Frontal cortex (tissue), 4 donors: Measurements from ENCODE around the gene FHOD3. TPM values are rescaled to one million over a fixed set of nuclear protein-coding genes. Genes with fewer than 3 reads are reported as not detected.

Source experiments
- DNase-seq, 2 donors: peaks; one replicate each; pipeline ENCODE4 v3.0.0; 2012; ENCODE audit warnings: low spot score in 2 of 2
- FAIRE-seq: peaks from 2 replicates; lab custom pipeline; 2012; peaks lifted over from hg19 to GRCh38; lab: Jason Lieb, UNC
- total RNA-seq: library from RNA; depleted of rRNA; stranded (reverse); fragments of >200 nt; gene quantifications from one replicate; pipeline ENCODE4 v1.2.3, GENCODE V29; 2014
- donor health status: control.
- donor health status: control.
- donor health status: control.

FHOD3 gene
- total RNA-seq, 1 donor from 2014 or later = 46.9 TPM

GRCh38 chr18:36428431-36429029, 131.0 kb downstream of the FHOD3 start:
- DNase-seq (no peak), FAIRE-seq (no peak)

DNA sequence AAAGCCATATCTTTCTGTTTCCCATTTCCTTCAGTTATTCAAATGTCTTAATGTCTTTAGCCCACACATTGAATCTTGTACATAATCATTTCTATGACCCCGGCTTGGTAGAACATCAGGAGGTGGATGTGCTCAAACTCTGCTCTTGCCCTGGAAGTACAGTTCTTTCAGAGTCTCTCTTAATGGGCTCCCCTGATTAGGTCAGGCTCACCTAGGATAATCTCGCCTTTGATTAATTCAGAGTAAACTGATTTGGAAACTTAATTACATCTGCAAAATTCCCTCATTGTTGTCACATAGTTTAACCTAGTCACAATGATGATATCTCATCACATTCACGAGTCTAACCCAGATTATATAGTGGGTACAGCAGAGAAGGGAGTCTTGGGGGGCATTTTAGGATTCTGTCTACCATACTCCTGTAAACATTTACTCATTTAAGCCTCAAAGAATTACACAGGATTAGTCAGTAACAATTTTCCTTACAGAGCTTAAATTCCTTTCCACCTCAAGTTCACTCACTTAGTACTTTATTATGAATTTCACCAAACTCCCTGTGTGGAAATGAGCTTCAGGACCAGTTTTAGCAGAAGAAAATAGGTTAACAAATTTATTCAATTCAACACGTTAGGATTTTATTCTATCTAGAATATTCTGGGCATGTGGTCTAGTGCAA, 135.5 kb downstream of the FHOD3 start:
- no peak for DNase-seq
- no peak for FAIRE-seq

- FAIRE-seq = no peak
These were observed 138.9 kb downstream of the FHOD3 start for GRCh38 chr18:36436387-36436786.

GRCh38 chr18:36440614-36441013, 143.1 kb downstream of the FHOD3 start:
- FAIRE-seq = no peak
- no peak for DNase-seq

More at GRCh38 chr18:36436387-36436786, 138.9 kb downstream of the FHOD3 start:
- no peak for DNase-seq

- no peak for FAIRE-seq
- DNase-seq = no peak
These were observed 144.1 kb downstream of the FHOD3 start for GRCh38 chr18:36441426-36442240.

DNA sequence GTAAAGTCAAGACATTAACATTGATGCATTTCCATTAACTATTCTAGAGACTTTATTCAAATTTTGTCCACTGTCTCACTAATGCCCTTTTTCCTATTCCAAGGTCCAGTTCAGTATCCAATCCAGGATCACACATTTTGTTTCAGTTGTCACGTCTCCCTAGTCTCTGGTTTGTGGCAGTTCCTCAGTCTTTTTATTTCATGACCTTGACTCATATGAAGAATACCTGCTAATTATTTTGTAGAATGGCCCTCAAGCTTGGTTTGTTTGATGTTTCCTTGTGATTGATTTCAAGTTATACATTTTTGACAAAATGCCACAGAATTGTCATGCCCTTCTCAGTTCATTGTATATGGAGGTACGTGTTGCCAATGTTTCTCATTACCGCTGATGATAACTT, 145.2 kb downstream of the FHOD3 start:
- DNase-seq (no peak), FAIRE-seq (no peak)

- DNase-seq (no peak), FAIRE-seq (no peak)
These were observed 148.5 kb downstream of the FHOD3 start for GRCh38 chr18:36446059-36446458.

GRCh38 chr18:36448384-36449290, 151.1 kb downstream of the FHOD3 start:
- DNase-seq = no peak

GRCh38 chr18:36449451-36449850, 151.9 kb downstream of the FHOD3 start:
- FAIRE-seq = no peak
- no peak for DNase-seq

More at GRCh38 chr18:36448384-36449290, 151.1 kb downstream of the FHOD3 start:
- no peak for FAIRE-seq

DNA sequence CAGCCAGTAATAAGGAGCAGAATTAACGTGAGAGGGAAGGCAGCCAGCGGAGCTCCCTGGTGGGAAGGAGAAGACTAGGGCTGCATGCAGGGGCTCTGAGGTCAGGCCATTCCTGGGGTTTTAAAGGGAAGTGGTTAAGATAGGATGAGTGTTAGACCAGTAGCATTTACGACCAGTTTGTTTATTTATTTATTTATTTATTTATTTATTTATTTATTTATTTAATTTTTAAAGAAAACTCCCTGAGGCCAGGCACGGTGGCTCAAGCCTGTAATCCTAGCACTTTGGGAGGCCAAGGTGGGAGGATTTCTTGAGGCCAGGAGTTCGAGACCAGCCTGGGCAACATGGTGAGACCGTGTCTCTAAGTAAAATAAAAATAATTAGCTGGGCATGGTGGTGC, 152.8 kb downstream of the FHOD3 start:
- DNase-seq = no peak
- FAIRE-seq = no peak

- FAIRE-seq = no peak
- no peak for DNase-seq
These were observed 154.1 kb downstream of the FHOD3 start for GRCh38 chr18:36451454-36452251.

- no peak for FAIRE-seq
- DNase-seq = no peak
These were observed 156.7 kb downstream of the FHOD3 start for GRCh38 chr18:36454245-36454644.

DNA sequence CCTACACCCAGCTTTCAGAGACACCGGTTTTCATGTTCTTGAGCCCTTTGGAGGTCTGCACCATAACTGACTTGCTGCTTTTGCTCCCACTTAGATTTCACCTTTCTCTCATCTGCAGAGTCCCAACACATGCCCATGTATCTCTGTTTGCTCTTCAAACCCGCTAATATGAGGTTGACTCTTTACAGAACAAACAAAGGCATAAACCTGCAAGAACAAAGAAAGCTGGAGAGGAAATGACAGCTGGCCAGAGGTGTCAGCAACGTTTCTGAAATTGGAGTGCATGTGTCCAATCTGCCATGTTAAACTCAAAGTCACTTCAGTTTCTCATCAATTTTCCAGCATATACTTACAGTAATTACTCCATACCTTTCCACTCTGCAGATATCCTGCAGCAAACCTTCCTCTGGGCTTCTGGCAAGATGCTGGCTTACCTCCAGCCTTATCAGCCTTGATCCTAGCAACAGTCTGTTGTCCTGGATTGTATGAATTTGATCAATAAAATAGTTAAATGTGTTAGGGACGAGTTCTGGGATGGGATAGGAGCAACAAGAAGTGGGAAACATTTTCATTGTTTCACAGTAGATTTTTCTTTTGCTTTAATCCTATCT, 157.4 kb downstream of the FHOD3 start:
- FAIRE-seq (no peak), DNase-seq (no peak)

DNA sequence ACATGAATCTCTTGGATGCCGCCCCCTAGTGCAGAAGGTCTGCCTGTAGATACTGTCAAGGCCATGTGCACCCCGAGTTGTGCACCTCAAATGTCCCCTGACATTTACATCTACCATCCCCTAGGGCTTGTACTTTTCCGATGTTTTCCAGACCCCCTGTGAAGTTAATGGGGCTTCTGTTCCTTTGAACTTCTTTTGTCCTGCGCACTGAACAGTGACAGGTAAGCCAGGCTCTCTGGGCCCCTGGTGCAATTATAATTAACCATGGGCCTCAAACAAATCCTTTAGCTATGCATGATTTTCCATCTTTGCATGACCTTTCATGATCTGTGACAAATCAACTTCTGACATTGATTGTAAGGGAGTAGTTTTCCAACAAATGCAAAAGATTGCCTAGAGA, 158.4 kb downstream of the FHOD3 start:
- FAIRE-seq (no peak), DNase-seq (no peak)

- FAIRE-seq = no peak
- DNase-seq = no peak
These were observed 159.1 kb downstream of the FHOD3 start for GRCh38 chr18:36456622-36457021.

GRCh38 chr18:36457683-36458082, 160.2 kb downstream of the FHOD3 start:
- FAIRE-seq (no peak), DNase-seq (no peak)

- no peak for FAIRE-seq
These were observed 160.8 kb downstream of the FHOD3 start for GRCh38 chr18:36458306-36458705.

GRCh38 chr18:36459203-36459602, 161.7 kb downstream of the FHOD3 start:
- no peak for DNase-seq
- no peak for FAIRE-seq

More at GRCh38 chr18:36458306-36458705, 160.8 kb downstream of the FHOD3 start:
- no peak for DNase-seq

DNA sequence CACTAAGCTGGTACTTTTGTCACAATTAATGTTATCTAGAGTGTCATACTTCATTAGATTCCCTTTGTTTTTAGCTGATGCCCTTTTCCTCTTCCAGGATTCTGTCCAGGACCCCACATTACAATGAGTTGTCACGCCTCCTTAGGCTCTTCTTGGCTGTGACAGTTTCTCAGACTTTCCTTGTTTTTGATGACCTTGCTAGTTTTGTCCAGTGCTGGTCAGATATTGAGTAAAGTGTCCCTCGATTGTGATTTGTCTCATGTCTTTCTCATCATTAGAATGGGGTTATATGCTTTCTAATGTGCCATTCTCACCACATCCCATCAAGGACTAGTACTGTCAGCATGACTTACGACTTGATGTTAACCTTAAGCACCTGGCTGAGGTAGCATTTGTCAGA, 162.3 kb downstream of the FHOD3 start:
- DNase-seq (no peak), FAIRE-seq (no peak)
